HCT116 (cell line): ENCODE measurements around the gene NUP153. TPM values are rescaled to one million over a fixed set of nuclear protein-coding genes. Genes with fewer than 3 reads are reported as not detected.

Source experiments
- ATAC-seq: fragments of 200-7000 bp; cut with Tn5 transposase; 2 replicates; pipeline ENCODE4 v1.9.1; 2020; ENCODE audit warnings: mild to moderate bottlenecking, moderate library complexity
- BruUV-seq: library from RNA; stranded (reverse); fragments of 400-500 nt; replicated peaks from 2 replicates; lab custom pipeline; 2021; lab: Mats Ljungman, UMichigan
- CTCF ChIA-PET: fragments of 300-600 bp; sonication (Branson Sonifier 250); formaldehyde crosslinking; loops from one replicate; lab custom pipeline; 2021; ENCODE audit warnings: antibody characterized with exemption; lab: Charles Lee
- POLR2A ChIA-PET: fragments of 300-600, 350-600 bp; sonication (Branson Sonifier 250); formaldehyde crosslinking; loops from one replicate; lab custom pipeline; 2021; ENCODE audit warnings: antibody characterized with exemption; lab: Charles Lee
- RAD21 ChIA-PET, 2 experiments: fragments of 300-600 bp; sonication (Branson Sonifier 250); formaldehyde crosslinking; loops; one replicate each; lab custom pipeline; 2023; ENCODE audit warnings: low total read pairs in 2 of 2; ENCODE audit not compliant: uncharacterized antibody in 2 of 2, unreplicated experiment in 2 of 2, low non-redundant PET in 1 of 2; lab: Charles Lee
- DNase-seq: peaks from one replicate; pipeline ENCODE4 v3.0.0-alpha.2; 2010; ENCODE audit warnings: low read depth, low spot score
- H2AFZ ChIP-seq: fragments of 200-600 bp; shearing (Covaris generic), sonication (generic); 2 replicates; pipeline ENCODE4 v1.6.1; 2017; ENCODE audit warnings: low read depth, mixed run types, mixed read lengths, antibody characterized with exemption, low read length; ENCODE audit not compliant: poor library complexity, severe bottlenecking
- H3K27ac ChIP-seq: 2 replicates; pipeline ENCODE4 v1.5.1; 2012; ENCODE audit warnings: low read depth, low read length
- H3K27me3 ChIP-seq: fragments of 200-600 bp; sonication (generic); 2 replicates; pipeline ENCODE4 v1.6.1; 2016; ENCODE audit warnings: mixed run types, low read length, mixed read lengths; ENCODE audit not compliant: insufficient read depth
- H3K36me3 ChIP-seq, 2 experiments: fragments of 200-500 bp in 1 of 2; fragments of 200-600 bp in 1 of 2; sonication (Bioruptor generic) in 1 of 2; sonication (generic) in 1 of 2; 2 replicates each; pipeline versions ENCODE4 v1.5.1 to v1.6.1; 2014 to 2016; ENCODE audit warnings: low read length in 2 of 2, inconsistent platforms in 1 of 2, mixed read lengths in 1 of 2, mixed run types in 1 of 2; ENCODE audit not compliant: insufficient read depth in 2 of 2, control insufficient read depth in 1 of 2
- H3K4me1 ChIP-seq, 2 experiments: fragments of 200-600 bp in 1 of 2; sonication (generic) in 1 of 2; 2 replicates each; pipeline versions ENCODE4 v1.5.1 to v1.6.1; 2012 to 2017; ENCODE audit warnings: low read length in 2 of 2, inconsistent platforms in 1 of 2, mild to moderate bottlenecking in 1 of 2, mixed read lengths in 1 of 2, mixed run types in 1 of 2, moderate library complexity in 1 of 2; ENCODE audit not compliant: insufficient read depth in 2 of 2, control insufficient read depth in 1 of 2
- H3K4me2 ChIP-seq: fragments of 200-600 bp; sonication (generic); 2 replicates; pipeline ENCODE4 v1.6.1; 2017; ENCODE audit warnings: mixed run types, low read length, mixed read lengths
- H3K4me3 ChIP-seq, 2 experiments: fragments of 200-600 bp in 1 of 2; sonication (generic) in 1 of 2; replicated peaks in 1 of 2; 2 replicates each; pipeline ENCODE4 v1.5.1; 2011 to 2016; ENCODE audit warnings: low read length in 2 of 2, control low read depth in 1 of 2, low read depth in 1 of 2, mild to moderate bottlenecking in 1 of 2, mixed read lengths in 1 of 2, mixed run types in 1 of 2
- H3K79me2 ChIP-seq: fragments of 200-600 bp; sonication (generic); 2 replicates; pipeline ENCODE4 v1.6.1; 2017; ENCODE audit warnings: mild to moderate bottlenecking, mixed run types, low read length, moderate library complexity, mixed read lengths; ENCODE audit not compliant: insufficient read depth
- H3K9ac ChIP-seq: fragments of 200-600 bp; sonication (generic); 2 replicates; pipeline ENCODE4 v1.6.1; 2016; ENCODE audit warnings: low read length, mixed read lengths
- H3K9me2 ChIP-seq: fragments of 200-600 bp; sonication (generic), shearing (Covaris generic); 2 replicates; pipeline ENCODE4 v1.6.1; 2017; ENCODE audit warnings: mixed run types, mild to moderate bottlenecking, moderate library complexity; ENCODE audit not compliant: insufficient read depth
- H3K9me3 ChIP-seq, 2 experiments: fragments of 200-500 bp in 1 of 2; fragments of 200-600 bp in 1 of 2; sonication (Bioruptor generic) in 1 of 2; sonication (generic) in 1 of 2; 2 replicates each; pipeline ENCODE4 v1.6.1; 2014 to 2017; ENCODE audit warnings: low read length in 2 of 2, mixed read lengths in 2 of 2, inconsistent platforms in 1 of 2, low read depth in 1 of 2, mild to moderate bottlenecking in 1 of 2, mixed run types in 1 of 2, moderate library complexity in 1 of 2; ENCODE audit not compliant: control insufficient read depth in 1 of 2, insufficient read depth in 1 of 2
- H4K20me1 ChIP-seq: fragments of 200-600 bp; sonication (generic), shearing (Covaris generic); 2 replicates; pipeline ENCODE4 v1.6.1; 2017; ENCODE audit warnings: mixed run types, mild to moderate bottlenecking, moderate library complexity; ENCODE audit not compliant: insufficient read depth
- CEBPB ChIP-seq: IDR thresholded peaks from 2 replicates; pipeline ENCODE4 v1.6.1; 2012; ENCODE audit warnings: low read depth
- EZH2 ChIP-seq: fragments of 200-600 bp; sonication (generic); IDR thresholded peaks from 2 replicates; pipeline ENCODE4 v1.6.1; 2017; ENCODE audit warnings: antibody characterized with exemption, mixed run types
- FOSL1 ChIP-seq: IDR thresholded peaks from 2 replicates; pipeline ENCODE4 v1.6.1; 2012; ENCODE audit warnings: low read depth
- MAX ChIP-seq: IDR thresholded peaks from 2 replicates; pipeline ENCODE4 v1.6.1; 2012
- POLR2A ChIP-seq: IDR thresholded peaks from 2 replicates; pipeline ENCODE4 v1.7.0; 2011; ENCODE audit warnings: borderline replicate concordance; ENCODE audit not compliant: insufficient read depth, insufficient read length; ENCODE audit errors: extremely low read depth
- POLR2AphosphoS5 ChIP-seq: IDR thresholded peaks from 2 replicates; pipeline ENCODE4 v1.6.1; 2011; ENCODE audit warnings: mild to moderate bottlenecking, low read depth, low read length, moderate library complexity
- REST ChIP-seq: IDR thresholded peaks from 2 replicates; pipeline ENCODE4 v1.6.1; 2012; ENCODE audit warnings: low read depth
- SIN3A ChIP-seq: IDR thresholded peaks from 2 replicates; pipeline ENCODE4 v1.6.1; 2012; ENCODE audit warnings: low read depth
- TCF7L2 ChIP-seq: IDR thresholded peaks from 2 replicates; pipeline ENCODE4 v1.7.0; 2011; ENCODE audit warnings: borderline replicate concordance, inconsistent platforms; ENCODE audit not compliant: insufficient read depth, insufficient read length; ENCODE audit errors: extremely low read depth
- intact Hi-C: fragments of 100-400 bp; cut with micrococcal nuclease; formaldehyde crosslinking; loops from 2 replicates; pipeline ENCODE4 v1.10.0; 2022
- total RNA-seq: library from RNA; stranded (reverse); gene quantifications from one replicate; pipeline ENCODE4 v1.2.1, GENCODE V29; 2021; ENCODE audit not compliant: unreplicated experiment

The NUP153 gene
- total RNA-seq, 1 experiment from 2014 or later = 51.6 TPM

- no peak for DNase-seq
- no peak overlapping the region for H3K9ac ChIP-seq
- ChIA-PET POLR2A (no interaction called here), RAD21 (no interaction called here), CTCF (no interaction called here)
- H3K27me3 ChIP-seq = no peaks in the 10 kb centered on the region
- no peaks in the 10 kb centered on the region for H3K9me3 ChIP-seq
- H3K4me1 ChIP-seq = no peaks in the 10 kb centered on the region
- no peak for TF ChIP-seq TCF7L2
- TF ChIP-seq EZH2 = no peak
- TF ChIP-seq POLR2AphosphoS5 = no peak
- no peak for TF ChIP-seq REST
- TF ChIP-seq CEBPB = no peak
- no peak for TF ChIP-seq FOSL1
- TF ChIP-seq SIN3A = no peak
- no peak for TF ChIP-seq POLR2A
- no peak for TF ChIP-seq MAX
- no peaks in the 10 kb centered on the region for H3K9me2 ChIP-seq
- no TSS peak for BruUV-seq
- H3K4me3 ChIP-seq = no peak overlapping the region
- no peaks in the 10 kb centered on the region for H4K20me1 ChIP-seq
- ATAC-seq = no peak
- no peak overlapping the region for H3K27ac ChIP-seq
- no peak overlapping the region for H3K4me2 ChIP-seq
- no peak overlapping the region for H2AFZ ChIP-seq
- H3K36me3 ChIP-seq = peaks cover 30 to 46% of the 10 kb centered on the region in 2 experiments
- intact Hi-C loops = no loop called here
- H3K79me2 ChIP-seq = peaks cover 57% of the 10 kb centered on the region
These were observed 58.0 kb downstream of the NUP153 start for GRCh38 chr6:17648745-17649144.
